GM18873 (cell line): ENCODE measurements around the gene BANP.
"Not testable (repeated sequence)": the region's sequence is repeated elsewhere in the genome, so short reads cannot be mapped to it uniquely, and the experiment has no call there.

ENCODE experiments used
- ATAC-seq: cut with Tn5 transposase; IDR thresholded peaks from one replicate; pipeline ENCODE4 v1.9.1; 2021; ENCODE audit warnings: mild to moderate bottlenecking, moderate library complexity, moderate number of reproducible peaks; ENCODE audit not compliant: unreplicated experiment, low FRiP score

BANP gene

DNA sequence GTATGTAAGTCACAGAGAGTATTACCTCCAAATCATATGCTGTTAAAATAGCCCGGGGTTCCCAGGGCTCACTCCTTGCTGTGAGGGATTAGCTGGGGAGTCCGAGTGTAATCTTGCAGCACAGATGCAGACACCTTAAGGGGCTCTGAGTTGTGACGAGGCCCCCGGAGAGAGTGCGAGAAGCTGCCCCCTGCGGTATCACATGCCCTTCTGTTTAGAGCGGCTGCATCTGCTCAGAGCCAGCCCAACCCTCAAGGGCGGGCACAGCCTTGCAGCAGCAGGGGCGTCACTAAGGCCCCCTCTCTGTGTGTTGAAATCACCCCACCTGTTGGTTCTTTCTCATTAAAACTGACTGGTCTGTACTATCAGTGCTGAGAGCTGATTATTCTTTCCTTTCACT, 37.4 kb downstream of the BANP start:
- ATAC-seq = not testable (repeated sequence)

DNA sequence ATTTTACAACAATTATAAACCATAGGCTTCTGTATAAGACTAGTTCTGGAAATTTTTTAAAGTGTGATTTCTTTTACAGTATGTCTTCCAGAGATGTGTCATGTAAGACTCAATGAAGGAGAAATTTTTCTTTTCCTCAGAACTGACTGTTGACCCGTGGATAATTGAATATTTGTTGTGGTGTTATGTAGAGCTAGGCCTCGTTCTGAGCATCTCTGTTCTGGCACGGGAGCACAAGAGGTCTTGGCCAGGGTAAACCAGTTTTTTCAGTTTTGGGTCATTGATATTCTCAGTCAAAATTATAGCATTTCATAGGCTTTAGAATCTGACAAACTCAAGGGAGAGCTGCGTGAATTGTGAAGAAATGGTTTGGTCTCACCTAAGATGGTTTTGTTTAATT, 39.0 kb downstream of the BANP start:
- not testable (repeated sequence) for ATAC-seq

DNA sequence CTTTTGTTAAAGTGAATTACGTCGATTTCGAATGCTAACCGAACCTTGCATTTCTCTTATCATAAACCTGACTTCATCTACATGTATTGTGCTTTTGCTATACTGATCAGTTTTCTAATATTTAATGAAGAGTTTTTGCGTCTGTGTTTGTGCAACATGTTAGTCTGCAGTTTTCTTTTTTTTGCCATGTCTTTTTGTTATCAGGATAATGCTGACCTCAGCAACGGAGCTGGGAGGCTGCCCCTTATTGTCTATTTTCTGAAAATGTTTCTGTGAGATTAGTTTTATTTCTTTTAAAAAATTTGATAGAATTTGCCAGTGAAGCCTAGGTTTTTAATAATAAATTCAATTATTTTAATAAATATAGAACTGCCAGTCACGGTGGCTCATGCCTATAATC, 40.9 kb downstream of the BANP start:
- not testable (repeated sequence) for ATAC-seq

DNA sequence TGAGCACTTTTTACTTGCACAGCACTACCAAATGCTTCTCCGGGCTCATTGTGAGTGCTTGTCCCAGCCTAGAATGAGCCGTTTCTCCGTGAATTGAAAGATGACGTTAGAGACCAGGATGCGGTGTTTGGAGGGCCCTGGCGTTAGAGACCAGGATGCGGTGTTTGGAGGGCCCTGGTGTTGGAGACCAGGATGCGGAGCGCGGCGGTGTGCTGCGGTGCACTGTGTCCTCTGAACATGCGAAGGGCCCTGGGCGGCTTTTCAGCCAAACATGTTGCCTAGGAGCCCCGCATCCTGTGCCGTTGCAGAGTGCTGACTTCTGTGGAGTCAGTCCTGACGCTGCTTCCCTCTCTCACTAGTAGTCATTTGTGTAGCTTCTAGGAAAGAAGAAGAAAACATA, 42.7 kb downstream of the BANP start:
- no peak for ATAC-seq

DNA sequence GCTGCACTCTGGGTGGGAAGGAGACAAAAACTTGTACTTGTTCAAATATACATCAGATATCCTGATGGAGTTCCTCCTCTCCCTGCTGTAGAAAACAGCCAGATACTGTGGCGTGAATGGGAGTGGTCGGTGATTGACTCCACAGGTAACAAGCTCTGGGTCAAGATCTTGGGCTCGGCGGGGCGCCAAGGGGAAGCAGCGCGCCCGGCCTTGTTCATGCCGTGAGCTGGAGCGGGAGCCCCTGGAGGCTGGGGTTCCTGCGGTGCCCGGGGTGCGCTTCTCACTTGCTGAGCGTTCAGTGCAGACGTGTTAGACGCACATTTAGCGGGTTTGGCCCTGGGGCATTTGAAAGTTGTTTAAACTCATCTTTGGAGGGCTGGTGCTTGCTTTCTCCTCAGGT, 44.4 kb downstream of the BANP start:
- ATAC-seq = no peak

DNA sequence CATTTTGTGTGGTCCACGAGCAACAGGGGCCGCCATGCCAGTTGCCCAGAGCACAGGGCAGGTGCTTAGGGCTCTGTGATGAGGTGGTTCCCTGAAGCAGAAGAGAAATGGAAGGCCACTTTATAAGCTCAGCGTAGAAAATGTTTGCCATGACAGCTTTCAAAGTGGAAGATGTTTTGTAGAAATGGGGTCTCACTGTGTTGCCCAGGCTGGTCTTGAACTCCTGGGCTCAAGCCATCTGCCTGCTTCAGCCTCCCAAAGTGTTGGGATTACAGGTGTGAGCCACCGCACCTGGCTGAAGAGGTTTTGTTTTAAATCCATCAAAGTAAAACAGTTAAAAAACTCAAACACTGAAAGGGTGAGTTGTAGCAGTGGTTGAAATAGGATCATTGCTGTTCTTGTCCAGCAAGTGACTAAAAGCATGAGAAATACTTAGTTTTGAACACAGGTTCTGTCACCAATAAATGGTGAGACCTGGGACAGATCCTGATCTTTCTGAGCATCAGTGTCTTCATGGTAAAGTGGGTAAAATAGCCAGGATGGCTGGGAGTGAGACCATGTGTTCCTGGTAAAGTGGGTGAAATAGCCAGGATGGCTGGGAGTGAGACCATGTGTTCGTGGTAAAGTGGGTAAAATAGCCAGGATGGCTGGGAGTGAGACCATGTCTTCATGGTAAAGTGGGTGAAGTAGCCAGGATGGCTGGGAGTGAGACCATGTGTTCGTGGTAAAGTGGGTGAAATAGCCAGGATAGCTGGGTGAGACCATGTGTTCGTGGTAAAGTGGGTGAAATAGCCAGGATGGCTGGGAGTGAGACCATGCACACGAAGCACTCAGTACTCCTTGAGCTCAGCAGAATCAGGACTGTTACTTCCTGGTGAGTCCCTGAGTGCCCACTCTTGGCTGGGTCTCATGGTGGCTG, 46.0 kb downstream of the BANP start:
- no peak for ATAC-seq

DNA sequence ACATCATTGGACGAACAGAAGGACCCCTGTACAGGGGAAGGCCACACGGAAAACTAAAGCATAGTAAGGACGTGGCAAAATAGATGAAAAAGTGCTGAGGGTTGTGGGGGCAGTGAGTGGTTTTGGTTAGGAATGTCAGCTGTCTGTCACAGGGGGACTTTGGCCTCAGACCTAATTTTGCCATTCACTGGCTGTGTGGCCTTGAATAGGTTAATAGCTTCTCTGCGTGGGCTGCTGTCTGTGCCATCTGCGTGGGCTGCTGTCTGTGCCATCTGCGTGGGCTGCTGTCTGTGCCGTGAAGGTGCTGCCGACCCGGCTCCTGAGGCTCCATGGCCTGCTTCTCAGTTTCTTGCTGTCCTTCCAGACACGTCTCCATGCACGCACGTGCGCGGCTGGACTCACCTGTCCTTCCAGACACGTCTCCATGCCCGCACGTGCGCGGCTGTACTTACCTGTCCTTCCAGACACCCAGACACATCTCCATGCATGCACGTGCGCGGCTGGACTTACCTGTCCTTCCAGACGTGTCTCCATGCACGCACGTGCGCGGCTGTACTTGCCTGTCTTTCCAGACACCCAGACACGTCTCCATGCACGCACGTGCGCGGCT, 47.1 kb downstream of the BANP start:
- not testable (repeated sequence) for ATAC-seq

DNA sequence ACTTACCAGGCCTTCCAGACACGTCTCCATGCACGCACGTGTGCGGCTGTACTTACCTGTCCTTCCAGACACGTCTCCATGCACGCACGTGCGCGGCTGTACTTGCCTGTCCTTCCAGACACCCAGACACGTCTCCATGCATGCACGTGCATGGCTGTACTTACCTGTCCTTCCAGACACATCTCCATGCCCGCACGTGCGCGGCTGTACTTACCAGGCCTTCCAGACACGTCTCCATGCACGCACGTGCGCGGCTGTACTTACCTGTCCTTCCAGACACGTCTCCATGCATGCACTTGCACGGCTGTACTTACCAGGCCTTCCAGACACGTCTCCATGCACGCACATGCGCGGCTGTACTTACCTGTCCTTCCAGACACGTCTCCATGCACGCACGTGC, 47.8 kb downstream of the BANP start:
- not testable (repeated sequence) for ATAC-seq

DNA sequence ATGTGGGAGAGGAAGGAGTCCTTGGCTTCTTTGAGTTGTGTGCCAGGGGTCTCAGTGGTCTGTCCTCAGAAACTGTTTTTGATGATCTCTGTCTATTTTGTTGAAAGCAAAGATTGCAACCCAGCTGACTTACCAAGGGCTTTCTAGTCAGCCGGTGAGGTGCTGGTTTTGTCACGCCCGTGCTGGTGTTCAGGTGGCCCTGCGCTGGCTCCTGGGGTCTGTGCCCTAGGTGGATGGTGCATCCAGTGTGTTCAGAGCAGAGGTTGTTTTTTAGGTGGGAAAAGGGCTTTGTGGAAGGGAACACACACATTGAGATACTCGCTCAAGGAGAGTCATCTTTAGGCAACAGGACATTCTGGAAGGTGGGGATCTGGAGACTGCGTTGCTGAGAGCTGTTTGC, 51.0 kb downstream of the BANP start:
- ATAC-seq = no peak

DNA sequence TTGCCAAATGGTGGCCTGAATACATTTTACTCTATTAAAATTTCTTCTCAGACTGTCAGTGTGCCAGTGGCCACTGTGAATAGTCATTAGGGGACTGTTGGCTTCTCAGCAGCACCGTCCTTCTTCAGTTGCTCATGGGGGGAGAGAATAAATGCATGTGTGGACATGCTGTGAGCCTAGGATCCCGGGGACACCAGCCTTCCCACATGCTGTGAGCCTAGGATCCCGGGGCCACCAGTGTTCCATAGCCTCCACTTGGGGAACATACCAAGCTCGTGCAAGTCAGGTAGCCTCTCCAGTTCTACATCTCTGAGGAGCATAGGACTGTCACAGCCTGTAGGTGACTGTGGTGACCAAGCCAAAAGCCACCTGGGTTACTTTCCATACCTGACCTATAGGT, 51.5 kb downstream of the BANP start:
- ATAC-seq = no peak

DNA sequence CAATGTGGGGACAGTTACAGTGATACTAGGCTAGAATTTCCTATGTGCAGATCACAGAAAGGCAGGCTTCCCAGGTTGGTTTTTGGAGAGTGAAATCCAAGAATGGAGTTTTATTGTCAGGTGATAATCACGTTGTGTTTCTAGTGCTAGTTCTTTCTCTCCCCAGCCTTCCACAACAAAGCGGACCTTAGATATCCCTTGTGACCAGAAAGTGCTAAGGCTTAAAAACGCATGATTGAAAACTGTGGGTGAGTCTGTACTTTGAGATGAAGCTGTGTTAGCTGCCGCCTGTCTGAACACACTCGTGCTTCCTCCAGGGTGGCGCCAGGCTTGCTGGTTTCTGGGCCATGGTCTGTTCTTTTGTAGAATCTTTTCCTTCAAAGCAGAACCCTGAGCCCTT, 52.1 kb downstream of the BANP start:
- ATAC-seq = no peak

DNA sequence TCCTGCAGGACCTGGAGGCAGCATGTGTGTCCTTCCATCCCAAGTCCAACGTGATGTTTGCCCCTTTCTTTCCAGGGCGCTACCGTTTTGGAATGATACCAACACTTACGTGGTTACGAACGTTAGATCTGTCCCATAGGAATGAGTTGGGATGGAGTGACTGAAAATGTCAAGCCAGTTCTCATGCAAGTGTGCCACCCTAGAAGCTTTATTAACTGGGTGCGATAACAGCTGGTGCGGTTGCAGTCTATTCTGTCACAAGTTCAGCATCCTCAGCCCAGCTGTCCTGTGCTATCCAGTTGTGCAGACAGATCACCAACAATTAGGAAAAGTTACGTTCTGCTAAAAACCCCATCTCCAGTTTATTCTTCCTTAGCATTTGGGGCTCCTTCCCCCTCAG, 52.5 kb downstream of the BANP start:
- ATAC-seq = no peak

DNA sequence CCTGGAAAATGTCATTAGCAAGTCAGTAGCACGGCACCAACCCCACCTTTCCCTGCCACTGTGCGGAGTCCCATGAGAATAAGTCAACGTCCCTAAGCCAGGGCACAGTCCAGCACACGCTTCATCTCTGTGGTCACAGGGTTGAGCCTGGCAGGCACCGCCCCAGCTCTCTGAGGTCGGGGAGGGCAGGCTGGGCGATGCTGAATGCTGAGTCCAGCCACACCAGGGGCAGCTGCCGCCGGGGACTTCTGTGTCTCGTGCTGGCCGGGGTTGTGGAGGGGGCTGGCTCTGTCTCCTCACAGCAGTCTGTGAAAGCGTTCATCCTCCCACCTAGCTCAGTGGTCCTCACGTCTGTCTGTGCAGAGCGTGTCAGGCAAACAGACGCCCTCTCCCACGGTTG, 53.2 kb downstream of the BANP start:
- ATAC-seq = no peak

DNA sequence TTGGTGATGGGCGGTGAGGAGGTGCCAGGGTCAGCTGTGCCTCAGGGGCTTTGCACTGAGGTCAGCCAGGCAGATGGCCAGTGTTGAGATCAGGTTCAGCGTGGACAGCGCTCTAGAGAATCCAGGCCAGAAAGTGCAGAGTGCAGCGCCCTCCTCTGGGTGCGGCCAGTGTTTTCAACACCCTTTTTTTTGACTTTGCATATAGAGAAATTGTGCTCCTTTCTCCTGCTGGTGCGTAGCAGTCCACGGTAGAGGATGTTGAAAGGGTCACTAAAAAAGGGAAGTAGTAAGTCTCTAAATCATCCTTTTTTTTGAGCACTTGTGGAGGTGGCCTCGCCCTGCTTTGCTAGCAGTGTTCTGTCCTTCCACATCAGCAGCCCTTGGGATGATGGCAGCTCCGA, 53.9 kb downstream of the BANP start:
- no peak for ATAC-seq

DNA sequence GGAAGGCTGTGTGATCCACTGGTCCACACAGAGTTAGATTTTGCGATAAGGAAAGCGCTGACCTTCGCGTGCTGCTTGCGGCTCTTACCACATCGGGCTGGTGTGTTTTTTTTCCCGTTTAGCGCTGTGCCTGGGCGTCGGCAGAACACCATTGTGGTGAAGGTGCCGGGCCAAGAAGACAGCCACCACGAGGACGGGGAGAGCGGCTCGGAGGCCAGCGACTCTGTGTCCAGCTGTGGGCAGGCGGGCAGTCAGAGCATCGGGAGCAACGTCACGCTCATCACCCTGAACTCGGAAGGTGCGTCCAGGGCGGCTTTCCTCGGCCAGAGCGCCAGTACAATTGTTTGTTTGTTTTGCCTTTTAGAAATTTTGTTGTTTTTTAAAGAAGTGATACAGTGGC, 54.7 kb downstream of the BANP start:
- ATAC-seq = no peak

DNA sequence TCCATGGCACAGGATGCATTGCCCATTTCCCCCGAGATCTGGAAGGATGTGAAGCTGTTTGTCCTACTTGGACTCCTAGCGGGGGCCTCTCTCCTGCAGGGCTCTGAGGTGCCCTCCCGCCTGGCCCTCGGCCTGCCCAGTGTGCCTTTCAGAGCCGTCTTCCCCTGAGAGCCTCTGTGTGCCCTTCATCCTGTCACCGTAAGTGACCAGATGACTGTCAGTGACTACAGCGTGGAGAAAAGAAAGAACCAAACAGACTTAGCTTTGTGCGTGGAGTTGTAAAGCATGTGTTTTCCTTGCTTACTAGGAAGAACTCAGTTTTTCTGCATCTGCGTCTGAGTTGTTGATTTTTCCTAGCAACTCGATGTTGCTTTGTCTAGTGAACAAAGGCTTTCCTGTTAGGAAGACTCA, 56.1 kb downstream of the BANP start:
- ATAC-seq = no peak

DNA sequence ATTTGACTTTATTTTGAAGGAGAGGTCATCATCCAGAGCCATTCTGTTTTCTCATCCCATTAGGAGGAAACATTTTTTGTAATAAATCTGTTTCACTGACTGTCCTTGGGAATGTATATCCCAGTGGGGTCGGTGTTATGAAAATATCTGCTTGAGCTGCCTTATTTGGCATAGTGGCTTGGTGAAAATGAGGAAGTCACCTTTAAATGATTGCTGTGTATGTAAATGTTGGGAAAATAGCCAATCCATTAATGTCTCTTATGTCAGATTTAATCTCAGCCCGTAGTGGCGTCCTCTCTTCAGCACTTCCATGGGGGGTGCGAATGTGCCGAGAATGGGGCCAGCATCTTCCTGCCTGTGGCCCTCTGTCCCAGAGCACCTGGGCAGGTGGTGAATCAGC, 57.6 kb downstream of the BANP start:
- no peak for ATAC-seq

DNA sequence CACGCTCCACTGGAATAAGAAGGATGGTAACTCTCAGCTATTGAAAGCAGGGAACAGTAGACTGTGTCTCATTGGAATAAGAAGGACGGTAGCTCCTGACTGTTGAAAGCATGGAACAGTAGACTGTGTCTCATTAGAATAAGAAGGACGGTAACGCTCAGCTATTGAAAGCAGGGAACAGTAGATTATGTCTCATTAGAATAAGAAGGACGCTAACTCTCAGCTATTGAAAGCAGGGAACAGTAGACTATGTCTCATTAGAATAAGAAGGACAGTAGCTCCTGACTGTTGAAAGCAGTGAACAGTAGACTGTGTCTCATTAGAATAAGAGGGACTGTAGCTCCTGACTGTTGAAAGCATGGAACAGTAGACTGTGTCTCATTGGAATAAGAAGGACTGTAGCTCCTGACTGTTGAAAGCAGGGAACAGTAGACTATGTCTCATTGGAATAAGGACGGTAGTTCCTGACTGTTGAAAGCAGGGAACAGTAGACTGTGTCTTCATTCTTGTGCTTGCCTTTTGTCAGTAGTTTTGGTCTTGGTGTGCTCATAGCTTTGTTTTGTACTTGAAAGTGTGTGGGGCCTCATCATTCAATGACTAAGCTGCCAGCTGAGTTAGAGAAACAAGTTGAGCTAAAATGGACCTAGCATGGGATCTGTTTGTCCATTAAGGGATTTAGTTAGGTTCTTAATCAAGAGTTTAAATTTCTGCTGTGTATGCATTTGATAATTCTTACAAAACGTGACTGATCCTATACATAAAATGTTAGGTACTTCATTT, 58.5 kb downstream of the BANP start:
- no peak for ATAC-seq

DNA sequence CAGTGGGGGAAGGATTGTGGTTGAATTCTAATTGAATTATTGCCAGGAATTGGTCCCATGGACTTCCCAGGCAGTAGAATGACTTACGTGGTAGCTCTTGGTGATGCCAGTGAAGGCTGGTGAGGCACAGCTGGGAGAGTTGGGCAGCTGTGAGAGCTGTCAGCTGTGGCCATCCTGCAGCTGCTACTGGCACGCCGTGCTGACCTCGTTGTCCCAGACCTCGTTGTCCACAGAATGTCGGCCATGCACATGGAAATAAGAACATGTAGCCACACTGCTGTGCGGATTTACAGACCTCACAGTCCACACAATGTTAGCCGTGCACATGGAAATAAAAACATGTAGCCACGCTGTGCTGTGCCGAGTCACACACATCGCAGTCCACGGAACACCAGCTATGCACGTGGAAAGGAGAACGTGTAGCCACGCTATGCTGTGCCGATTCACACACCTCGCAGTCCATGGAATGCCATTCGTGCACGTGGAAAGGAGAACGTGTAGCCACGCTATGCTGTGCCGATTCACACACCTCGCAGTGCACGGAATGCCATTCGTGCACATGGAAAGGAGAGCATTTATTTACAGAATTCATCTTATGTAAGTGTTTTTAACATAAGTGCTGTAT, 59.2 kb downstream of the BANP start:
- no peak for ATAC-seq

DNA sequence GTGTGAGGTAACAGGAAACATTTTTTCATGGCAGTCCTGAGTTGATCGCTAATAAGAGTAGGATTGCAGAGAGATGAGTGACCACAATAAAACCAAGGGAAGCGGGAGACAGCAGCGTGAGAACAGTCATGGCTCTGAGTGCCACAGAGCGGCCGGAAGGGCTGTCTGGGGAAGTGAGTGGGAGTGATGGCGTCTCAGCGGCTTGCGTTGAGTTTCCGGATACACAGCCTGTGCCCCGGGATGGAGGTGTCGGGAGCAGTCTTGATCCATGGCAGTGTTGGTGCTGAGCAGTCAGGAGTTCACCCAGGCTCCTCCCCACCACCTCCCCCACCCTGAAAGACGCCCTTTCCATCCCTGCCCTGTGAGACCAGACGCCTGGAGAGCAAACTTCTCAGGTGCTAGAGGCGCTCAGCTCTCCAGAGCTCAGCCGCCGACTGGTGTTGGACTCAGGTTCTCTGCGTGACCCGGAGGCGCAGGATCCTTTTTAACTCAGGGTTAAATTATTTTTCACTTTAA, 59.8 kb downstream of the BANP start:
- ATAC-seq = no peak

DNA sequence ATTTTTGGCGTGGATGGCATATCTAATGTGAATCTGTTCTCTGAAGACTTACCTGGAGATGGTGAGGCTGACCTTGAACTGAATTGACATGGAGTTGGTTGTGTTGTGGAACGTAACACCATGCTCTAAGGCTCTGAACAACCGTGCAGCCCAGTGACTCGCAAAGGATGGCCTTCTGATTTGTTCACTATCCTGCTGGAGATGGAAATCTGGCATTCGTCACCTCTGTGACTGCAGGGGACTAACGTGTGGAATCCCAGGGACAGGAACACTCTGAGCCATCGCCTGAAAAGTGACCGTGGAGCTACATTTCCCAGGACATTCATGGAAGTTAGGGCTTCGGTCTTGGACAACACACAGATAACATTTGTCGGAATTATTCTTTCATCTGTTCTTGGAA, 61.1 kb downstream of the BANP start:
- no peak for ATAC-seq
